MM.1S (cell line): ENCODE measurements around the gene CSTF2T.

ENCODE experiments used
- DNase-seq: peaks from one replicate; pipeline ENCODE4 v3.0.0-alpha.2; 2015
- H2AFZ ChIP-seq: fragments of 300-600 bp; sonication (generic); 2 replicates; pipeline ENCODE4 v1.6.0; 2016; ENCODE audit warnings: antibody characterized with exemption, low read length
- H3F3A ChIP-seq: fragments of 300-600 bp; sonication (generic); 2 replicates; pipeline ENCODE4 v1.6.1; 2016; ENCODE audit warnings: mild to moderate bottlenecking, antibody characterized with exemption, low read length, moderate library complexity, mixed read lengths; ENCODE audit not compliant: insufficient read depth
- H3K27ac ChIP-seq: fragments of 300-600 bp; sonication (generic); 2 replicates; pipeline ENCODE4 v1.5.1; 2016; ENCODE audit warnings: mild to moderate bottlenecking, low read length
- H3K27me3 ChIP-seq: fragments of 300-600 bp; sonication (generic); replicated peaks from 2 replicates; pipeline ENCODE4 v1.6.0; 2016; ENCODE audit warnings: low read length; ENCODE audit not compliant: insufficient read depth
- H3K36me3 ChIP-seq: fragments of 300-600 bp; sonication (generic); replicated peaks from 2 replicates; pipeline ENCODE4 v1.6.1; 2016; ENCODE audit warnings: mild to moderate bottlenecking, low read length, mixed read lengths; ENCODE audit not compliant: insufficient read depth
- H3K4me1 ChIP-seq: fragments of 300-600 bp; sonication (generic); 2 replicates; pipeline ENCODE4 v1.6.1; 2016; ENCODE audit warnings: low read length, mixed read lengths
- H3K4me2 ChIP-seq: fragments of 300-600 bp; sonication (generic); 2 replicates; pipeline ENCODE4 v1.6.0; 2016; ENCODE audit warnings: low read depth, low read length
- H3K4me3 ChIP-seq: fragments of 300-600 bp; sonication (generic); 2 replicates; pipeline ENCODE4 v1.5.1; 2016; ENCODE audit warnings: low read length, mixed read lengths
- H3K79me2 ChIP-seq: fragments of 300-600 bp; sonication (generic); 2 replicates; pipeline ENCODE4 v1.6.1; 2016; ENCODE audit warnings: mixed run types, low read length, mixed read lengths
- H3K9ac ChIP-seq: fragments of 300-600 bp; sonication (generic); 2 replicates; pipeline ENCODE4 v1.6.1; 2016; ENCODE audit warnings: low read length, mixed read lengths
- H3K9me2 ChIP-seq: fragments of 300-600 bp; sonication (generic); replicated peaks from 2 replicates; pipeline ENCODE4 v1.6.1; 2016; ENCODE audit warnings: mild to moderate bottlenecking, low read length, mixed read lengths; ENCODE audit not compliant: insufficient read depth
- H3K9me3 ChIP-seq: fragments of 300-600 bp; sonication (generic); replicated peaks from 2 replicates; pipeline ENCODE4 v1.6.1; 2016; ENCODE audit warnings: mild to moderate bottlenecking, low read length, mixed read lengths; ENCODE audit not compliant: insufficient read depth
- H4K20me1 ChIP-seq: fragments of 300-600 bp; sonication (generic); 2 replicates; pipeline ENCODE4 v1.6.1; 2016; ENCODE audit warnings: mild to moderate bottlenecking, low read length, moderate library complexity, mixed read lengths; ENCODE audit not compliant: insufficient read depth
- EZH2 ChIP-seq: fragments of 300-600 bp; sonication (generic); optimal IDR thresholded peaks from 2 replicates; pipeline ENCODE3; 2017; ENCODE audit warnings: low read depth, mild to moderate bottlenecking, antibody characterized with exemption, low read length, mixed read lengths
- EZH2phosphoT487 ChIP-seq: fragments of 300-600 bp; sonication (generic); IDR thresholded peaks from 2 replicates; pipeline ENCODE4 v1.6.1; 2018; ENCODE audit warnings: antibody characterized with exemption, low read length
- TF ChIP-seq, protein P1 (sequence below): fragments of 300-600 bp; sonication (generic); IDR thresholded peaks from 2 replicates; pipeline ENCODE4 v1.5.1; 2016; ENCODE audit warnings: antibody characterized with exemption, low read length, mixed read lengths

CSTF2T gene

GRCh38 chr10:51668336-51668689 lies 31.1 kb downstream of the CSTF2T start:
- DNase-seq, result no peak
- no peak overlapping the region for H3K4me3 ChIP-seq
- no peaks in the 10 kb centered on the region for H3K4me1 ChIP-seq
- H3K9me2 ChIP-seq, result no peaks in the 10 kb centered on the region
- H2AFZ ChIP-seq, result no peak overlapping the region
- no peaks in the 10 kb centered on the region for H3K79me2 ChIP-seq
- H3K36me3 ChIP-seq, result no peaks in the 10 kb centered on the region
- H3K9ac ChIP-seq, result no peak overlapping the region
- TF ChIP-seq EZH2phosphoT487 (no peak), EZH2 (no peak)
- TF ChIP-seq, protein P1, sequence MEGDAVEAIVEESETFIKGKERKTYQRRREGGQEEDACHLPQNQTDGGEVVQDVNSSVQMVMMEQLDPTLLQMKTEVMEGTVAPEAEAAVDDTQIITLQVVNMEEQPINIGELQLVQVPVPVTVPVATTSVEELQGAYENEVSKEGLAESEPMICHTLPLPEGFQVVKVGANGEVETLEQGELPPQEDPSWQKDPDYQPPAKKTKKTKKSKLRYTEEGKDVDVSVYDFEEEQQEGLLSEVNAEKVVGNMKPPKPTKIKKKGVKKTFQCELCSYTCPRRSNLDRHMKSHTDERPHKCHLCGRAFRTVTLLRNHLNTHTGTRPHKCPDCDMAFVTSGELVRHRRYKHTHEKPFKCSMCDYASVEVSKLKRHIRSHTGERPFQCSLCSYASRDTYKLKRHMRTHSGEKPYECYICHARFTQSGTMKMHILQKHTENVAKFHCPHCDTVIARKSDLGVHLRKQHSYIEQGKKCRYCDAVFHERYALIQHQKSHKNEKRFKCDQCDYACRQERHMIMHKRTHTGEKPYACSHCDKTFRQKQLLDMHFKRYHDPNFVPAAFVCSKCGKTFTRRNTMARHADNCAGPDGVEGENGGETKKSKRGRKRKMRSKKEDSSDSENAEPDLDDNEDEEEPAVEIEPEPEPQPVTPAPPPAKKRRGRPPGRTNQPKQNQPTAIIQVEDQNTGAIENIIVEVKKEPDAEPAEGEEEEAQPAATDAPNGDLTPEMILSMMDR, result no peak
- no peaks in the 10 kb centered on the region for H3F3A ChIP-seq
- no peak overlapping the region for H3K27ac ChIP-seq
- H4K20me1 ChIP-seq, result no peaks in the 10 kb centered on the region
- H3K9me3 ChIP-seq, result no peaks in the 10 kb centered on the region
- H3K4me2 ChIP-seq, result no peak overlapping the region
- H3K27me3 ChIP-seq, result no peaks in the 10 kb centered on the region

DNA sequence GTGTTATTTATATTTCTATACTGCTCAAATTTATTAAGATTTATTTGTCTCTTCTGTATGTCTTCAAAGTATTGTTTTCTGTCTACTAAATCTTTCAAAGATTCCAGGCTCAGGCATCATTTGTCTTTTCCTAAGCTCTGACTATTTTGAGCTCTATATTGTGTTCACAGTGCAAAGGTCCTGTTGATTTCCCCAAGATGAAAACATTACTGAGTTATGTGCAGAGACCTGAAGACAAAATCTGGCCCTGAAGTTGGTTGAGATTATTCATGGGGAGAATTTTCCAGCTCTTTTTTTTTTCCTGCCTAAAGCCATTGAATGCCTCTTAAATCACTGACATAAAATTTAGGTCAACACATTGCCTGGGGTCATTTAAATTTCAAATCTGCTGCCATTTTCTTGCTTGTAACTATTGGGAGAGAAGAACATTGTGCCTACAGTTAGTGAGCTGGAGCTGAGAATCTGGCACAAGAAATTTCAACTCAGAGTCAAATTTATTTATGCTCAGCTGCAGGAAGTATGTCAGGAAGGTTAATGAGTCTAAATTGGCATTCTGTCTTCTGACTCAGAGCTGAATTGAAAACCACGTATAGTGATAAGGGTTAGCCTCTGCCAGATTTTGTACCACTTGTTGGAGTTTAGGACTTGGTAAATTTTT lies 31.6 kb downstream of the CSTF2T start:
- DNase-seq, result no peak
- H2AFZ ChIP-seq, result no peak overlapping the region
- no peaks in the 10 kb centered on the region for H3K79me2 ChIP-seq
- no peaks in the 10 kb centered on the region for H3K4me1 ChIP-seq
- no peaks in the 10 kb centered on the region for H3K36me3 ChIP-seq
- no peak for TF ChIP-seq EZH2phosphoT487
- no peak for TF ChIP-seq EZH2
- TF ChIP-seq, protein P1, result no peak
- H3K4me2 ChIP-seq, result no peak overlapping the region
- no peaks in the 10 kb centered on the region for H3K27me3 ChIP-seq
- no peaks in the 10 kb centered on the region for H3K9me2 ChIP-seq
- H3K27ac ChIP-seq, result no peak overlapping the region
- no peak overlapping the region for H3K9ac ChIP-seq
- H4K20me1 ChIP-seq, result no peaks in the 10 kb centered on the region
- H3K4me3 ChIP-seq, result no peak overlapping the region
- H3K9me3 ChIP-seq, result no peaks in the 10 kb centered on the region
- H3F3A ChIP-seq, result no peaks in the 10 kb centered on the region

- no peak overlapping the region for H3K27ac ChIP-seq
- no peaks in the 10 kb centered on the region for H4K20me1 ChIP-seq
- H3K4me3 ChIP-seq, result no peak overlapping the region
- H3K9me2 ChIP-seq, result no peaks in the 10 kb centered on the region
- no peaks in the 10 kb centered on the region for H3K36me3 ChIP-seq
- H3K79me2 ChIP-seq, result no peaks in the 10 kb centered on the region
- DNase-seq, result no peak
- no peaks in the 10 kb centered on the region for H3K4me1 ChIP-seq
- H3K27me3 ChIP-seq, result no peaks in the 10 kb centered on the region
- no peaks in the 10 kb centered on the region for H3K9me3 ChIP-seq
- no peak overlapping the region for H2AFZ ChIP-seq
- H3F3A ChIP-seq, result no peaks in the 10 kb centered on the region
- no peak overlapping the region for H3K9ac ChIP-seq
- H3K4me2 ChIP-seq, result no peak overlapping the region
- TF ChIP-seq EZH2 (no peak), EZH2phosphoT487 (no peak)
- TF ChIP-seq, protein P1, result no peak
Measured at GRCh38 chr10:51666456-51666855, 32.9 kb downstream of the CSTF2T start.
